Stimulated activated CD4-positive, alpha-beta T cell treated with anti-CD3 and anti-CD28 coated beads, Interleukin-4, amount 100 ng/mL, for 48 hours (primary cell): ENCODE measurements around the gene HSCB.
"Not testable (repeated sequence)": the region's sequence is repeated elsewhere in the genome, so short reads cannot be mapped to it uniquely, and the experiment has no call there.

Experiments used
- DNase-seq, 2 donors: peaks; one replicate each; pipeline ENCODE4 v3.0.0-alpha.2; 2020; ENCODE audit warnings: low read depth in 2 of 2

Gene HSCB

GRCh38 chr22:28791124-28791523, 49.3 kb downstream of the HSCB start:
- no peak for DNase-seq

GRCh38 chr22:28791841-28792490, 50.1 kb downstream of the HSCB start:
- no peak for DNase-seq

GRCh38 chr22:28792491-28793383, 50.9 kb downstream of the HSCB start:
- no peak for DNase-seq

GRCh38 chr22:28793976-28794584, 52.2 kb downstream of the HSCB start:
- no peak for DNase-seq

GRCh38 chr22:28795071-28795693, 53.3 kb downstream of the HSCB start:
- no peak for DNase-seq

GRCh38 chr22:28795932-28796856, 54.4 kb downstream of the HSCB start:
- DNase-seq, result no peak

- no peak for DNase-seq
These were observed 57.2 kb downstream of the HSCB start for GRCh38 chr22:28798810-28799605.

GRCh38 chr22:28799606-28800307, 57.9 kb downstream of the HSCB start:
- no peak for DNase-seq

GRCh38 chr22:28800308-28801041, 58.6 kb downstream of the HSCB start, which contains the start of gene XBP1:
XBP1 (minus strand) TSS chr22:28800569.
- DNase-seq, result peak; percentile 82 to 83

GRCh38 chr22:28801845-28802594, 60.2 kb downstream of the HSCB start:
- DNase-seq, result no peak

- DNase-seq, result no peak
These were observed 60.8 kb downstream of the HSCB start for GRCh38 chr22:28802595-28803123.

GRCh38 chr22:28805426-28805825, 63.6 kb downstream of the HSCB start:
- DNase-seq, result not testable (repeated sequence)
